Limb (tissue), 2 donors: ENCODE data around the gene CSN2.

Experiments
- DNase-seq, 2 donors: peaks; one replicate each; pipeline ENCODE4 v3.0.0-alpha.2; 2016; ENCODE audit errors: extremely low spot score in 2 of 2

CSN2 gene

GRCh38 chr4:69907151-69907550 lies 58.4 kb downstream of the CSN2 start:
- DNase-seq: no peak
